ENCODE data around the gene FBXL20.
"Not testable (repeated sequence)": the region's sequence is repeated elsewhere in the genome, so short reads cannot be mapped to it uniquely, and the experiment has no call there.

The FBXL20 gene

GRCh38 chr17:39284685-39285084 lies 116.7 kb downstream of the FBXL20 start:
- no peak for DNase-seq (ENCODE audit: low read depth, low spot score)
- in situ Hi-C loops (cut with HindIII; ENCODE audit: low sequenced_read_pairs) = no loop called here
- no peak overlapping the region for H3K4me3 ChIP-seq (ENCODE audit: low read depth, low read length)
- TF ChIP-seq CTCF (IDR thresholded peaks at IDR 0.05; ENCODE audit: low read depth, low read length) = no peak

DNA sequence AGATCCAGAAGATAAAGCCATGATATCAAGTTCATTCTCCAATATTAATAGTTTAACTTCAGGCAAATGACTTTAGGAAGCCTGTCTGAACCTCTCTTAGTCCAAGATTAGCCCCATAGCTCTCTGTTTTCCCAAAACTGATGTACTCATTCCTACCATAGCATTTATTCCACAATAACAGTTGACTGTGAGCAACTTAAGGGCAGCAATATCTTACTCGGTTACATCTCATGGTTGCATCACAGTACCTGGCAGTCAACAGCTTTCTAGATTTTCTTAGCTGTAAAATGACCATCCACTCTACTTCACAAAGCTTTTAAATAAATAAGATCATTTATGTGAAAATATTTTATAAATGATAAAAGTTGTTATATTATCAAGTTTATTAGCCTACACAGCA lies 117.5 kb downstream of the FBXL20 start:
- DNase-seq (ENCODE audit: low read depth, low spot score) = no peak
- in situ Hi-C loops (cut with HindIII; ENCODE audit: low sequenced_read_pairs) = no loop called here
- no peak overlapping the region for H3K4me3 ChIP-seq (ENCODE audit: low read depth, low read length)
- no peak for TF ChIP-seq CTCF (IDR thresholded peaks at IDR 0.05; ENCODE audit: low read depth, low read length)

DNA sequence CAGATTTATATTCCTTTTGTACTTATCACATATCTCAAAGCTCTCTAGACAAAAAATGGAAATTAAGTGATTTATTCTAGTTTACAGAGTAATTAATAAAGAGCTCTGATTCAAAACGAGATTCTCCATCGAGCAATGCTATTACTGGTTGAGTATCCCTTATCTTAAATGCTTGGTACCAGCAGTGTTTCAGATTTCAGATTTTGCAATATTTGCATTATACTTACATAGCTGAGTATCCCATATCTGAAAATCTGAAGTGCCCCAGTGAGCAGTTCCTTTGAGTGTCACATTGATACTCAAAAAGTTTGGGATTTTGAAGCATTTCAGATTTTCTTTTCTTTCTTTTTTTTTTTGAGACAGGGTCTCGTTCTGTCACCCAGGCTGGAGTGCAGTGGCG lies 118.3 kb downstream of the FBXL20 start:
- in situ Hi-C loops (cut with HindIII; ENCODE audit: low sequenced_read_pairs) = no loop called here
- no peak overlapping the region for H3K4me3 ChIP-seq (ENCODE audit: low read depth, low read length)
- no peak for TF ChIP-seq CTCF (IDR thresholded peaks at IDR 0.05; ENCODE audit: low read depth, low read length)
- DNase-seq (ENCODE audit: low read depth, low spot score) = no peak

DNA sequence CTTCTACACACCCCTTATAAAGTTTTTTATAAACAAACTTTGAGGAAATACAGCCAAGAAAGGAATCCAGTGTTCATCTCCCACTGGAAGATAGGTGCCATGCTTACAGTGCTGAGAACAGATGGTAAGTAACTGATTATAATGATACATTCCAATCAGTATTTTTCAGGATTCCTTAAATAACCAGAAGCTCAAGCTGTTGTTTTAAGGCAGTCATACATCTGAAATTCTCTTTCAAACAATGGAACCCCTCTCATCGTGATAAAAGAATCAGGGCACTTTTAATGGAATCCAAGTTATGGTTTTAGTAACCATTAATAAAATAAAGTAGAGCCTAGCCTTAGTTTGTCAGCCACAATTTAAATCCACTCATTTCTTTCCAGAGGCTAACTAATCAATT lies 119.6 kb downstream of the FBXL20 start:
- H3K4me3 ChIP-seq (ENCODE audit: low read depth, low read length) = no peak overlapping the region
- peak; percentile 13 for DNase-seq (ENCODE audit: low read depth, low spot score)
- in situ Hi-C loops (cut with HindIII; ENCODE audit: low sequenced_read_pairs) = no loop called here
- no peak for TF ChIP-seq CTCF (IDR thresholded peaks at IDR 0.05; ENCODE audit: low read depth, low read length)

- H3K4me3 ChIP-seq (ENCODE audit: low read depth, low read length); in situ Hi-C loops (cut with HindIII; ENCODE audit: low sequenced_read_pairs); DNase-seq (ENCODE audit: low read depth, low spot score): not testable (repeated sequence)
Observed at GRCh38 chr17:39278246-39278645, 123.2 kb downstream of the FBXL20 start.

DNA sequence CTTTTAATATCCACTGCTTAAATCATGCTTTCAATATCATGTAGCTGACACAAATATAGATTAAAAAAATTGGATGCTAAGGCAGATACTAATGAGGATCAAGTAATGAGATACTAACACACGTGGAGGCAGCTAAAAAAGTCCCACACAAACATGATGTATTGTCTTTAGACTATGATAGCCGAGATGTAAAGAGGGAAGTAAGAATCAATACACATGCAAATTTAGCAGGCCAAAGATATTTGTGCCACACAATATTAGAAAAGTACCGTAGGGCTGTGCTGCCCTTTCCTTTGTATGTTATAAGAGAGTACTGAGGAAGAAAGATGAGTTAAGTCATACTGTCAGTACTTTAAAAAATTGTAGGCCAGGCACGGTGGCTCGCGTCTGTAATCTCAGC lies 124.3 kb downstream of the FBXL20 start:
- in situ Hi-C loops (cut with HindIII; ENCODE audit: low sequenced_read_pairs) = no loop called here
- no peak for TF ChIP-seq CTCF (IDR thresholded peaks at IDR 0.05; ENCODE audit: low read depth, low read length)
- H3K4me3 ChIP-seq (ENCODE audit: low read depth, low read length) = no peak overlapping the region
- no peak for DNase-seq (ENCODE audit: low read depth, low spot score)

DNA sequence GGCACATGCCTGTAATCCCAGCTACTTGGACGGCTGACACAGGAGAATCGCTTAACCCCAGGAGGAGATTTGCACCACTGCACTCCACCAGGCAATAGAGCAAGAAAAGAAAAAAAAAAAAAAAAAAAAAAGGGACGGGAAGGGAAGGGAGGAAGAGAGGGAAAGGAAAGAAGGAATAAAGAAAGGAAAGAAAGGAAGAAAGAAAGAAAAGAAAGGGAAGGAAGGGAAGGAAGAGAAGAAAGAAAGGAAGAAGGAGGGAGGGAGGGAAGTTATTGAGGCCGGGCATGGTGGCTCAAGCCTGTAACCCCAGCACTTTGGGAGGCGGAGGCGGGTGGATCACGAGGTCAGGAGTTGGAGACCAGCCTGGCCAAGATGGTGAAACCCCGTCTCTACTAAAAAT lies 125.3 kb downstream of the FBXL20 start:
- in situ Hi-C loops (cut with HindIII; ENCODE audit: low sequenced_read_pairs) = no loop called here
- DNase-seq (ENCODE audit: low read depth, low spot score) = no peak
- TF ChIP-seq CTCF (IDR thresholded peaks at IDR 0.05; ENCODE audit: low read depth, low read length) = no peak
- no peak overlapping the region for H3K4me3 ChIP-seq (ENCODE audit: low read depth, low read length)

Data from astrocyte of the spinal cord (primary cell).